Measurements from ENCODE around the gene R3HDM4.

Gene R3HDM4

GRCh38 chr19:871446-872265 lies 41.4 kb downstream of the R3HDM4 start:
- DNase-seq (ENCODE audit: low read depth): no peak
- TF ChIP-seq CTCF (conservative IDR thresholded peaks at IDR 0.05; ENCODE audit: control insufficient read depth, insufficient read depth, low read depth, low read length): no peak
- no peak overlapping the region for H3K4me3 ChIP-seq (ENCODE audit: control insufficient read depth, low read depth, low read length)

GRCh38 chr19:870963-871401 lies 42.0 kb downstream of the R3HDM4 start:
- H3K4me3 ChIP-seq (ENCODE audit: control insufficient read depth, low read depth, low read length): no peak overlapping the region
- DNase-seq (ENCODE audit: low read depth): no peak
- TF ChIP-seq CTCF (conservative IDR thresholded peaks at IDR 0.05; ENCODE audit: control insufficient read depth, insufficient read depth, low read depth, low read length): no peak

GRCh38 chr19:870314-870713 lies 42.7 kb downstream of the R3HDM4 start:
- no peak overlapping the region for H3K4me3 ChIP-seq (ENCODE audit: control insufficient read depth, low read depth, low read length)
- no peak for DNase-seq (ENCODE audit: low read depth)
- no peak for TF ChIP-seq CTCF (conservative IDR thresholded peaks at IDR 0.05; ENCODE audit: control insufficient read depth, insufficient read depth, low read depth, low read length)

GRCh38 chr19:869245-870177 lies 43.5 kb downstream of the R3HDM4 start:
- no peak overlapping the region for H3K4me3 ChIP-seq (ENCODE audit: control insufficient read depth, low read depth, low read length)
- no peak for TF ChIP-seq CTCF (conservative IDR thresholded peaks at IDR 0.05; ENCODE audit: control insufficient read depth, insufficient read depth, low read depth, low read length)
- peak; percentile 96 for DNase-seq (ENCODE audit: low read depth)

- no peak for TF ChIP-seq CTCF (conservative IDR thresholded peaks at IDR 0.05; ENCODE audit: control insufficient read depth, insufficient read depth, low read depth, low read length)
- no peak overlapping the region for H3K4me3 ChIP-seq (ENCODE audit: control insufficient read depth, low read depth, low read length)
- DNase-seq (ENCODE audit: low read depth): no peak
These were observed 44.4 kb downstream of the R3HDM4 start for GRCh38 chr19:868458-869244.

- no peak overlapping the region for H3K4me3 ChIP-seq (ENCODE audit: control insufficient read depth, low read depth, low read length)
- no peak for DNase-seq (ENCODE audit: low read depth)
- no peak for TF ChIP-seq CTCF (conservative IDR thresholded peaks at IDR 0.05; ENCODE audit: control insufficient read depth, insufficient read depth, low read depth, low read length)
These were observed 45.1 kb downstream of the R3HDM4 start for GRCh38 chr19:867855-868457.
